H9 (cell line): ENCODE data around the gene DNAJC11. TPM values are rescaled to one million over a fixed set of nuclear protein-coding genes. Genes with fewer than 3 reads are reported as not detected.

Source experiments
- DNase-seq: peaks from one replicate; pipeline ENCODE4 v3.0.0-alpha.2; 2017
- H2AFZ ChIP-seq: one replicate; pipeline ENCODE4 v1.6.1; 2013; ENCODE audit warnings: mild to moderate bottlenecking, low read length, control low read depth, moderate library complexity
- H2AK5ac ChIP-seq: 2 replicates; pipeline ENCODE4 v1.6.1; 2013; ENCODE audit warnings: low read length, control low read depth, mixed read lengths; ENCODE audit not compliant: insufficient read length
- H2BK120ac ChIP-seq: one replicate; pipeline ENCODE4 v1.6.1; 2013; ENCODE audit warnings: low read depth, mild to moderate bottlenecking, low read length, control low read depth, inconsistent platforms; ENCODE audit not compliant: poor library complexity, severe bottlenecking
- H2BK12ac ChIP-seq: 2 replicates; pipeline ENCODE4 v1.6.1; 2013; ENCODE audit warnings: low read length, control low read depth, mixed read lengths, low read depth; ENCODE audit not compliant: insufficient read length
- H2BK15ac ChIP-seq: 2 replicates; pipeline ENCODE4 v1.6.1; 2013; ENCODE audit warnings: low read depth, low read length, control low read depth
- H2BK20ac ChIP-seq: one replicate; pipeline ENCODE4 v1.6.1; 2013; ENCODE audit warnings: low read depth, mild to moderate bottlenecking, low read length, control low read depth, inconsistent platforms; ENCODE audit not compliant: poor library complexity, severe bottlenecking
- H2BK5ac ChIP-seq: 2 replicates; pipeline ENCODE4 v1.6.1; 2013; ENCODE audit warnings: low read length, control low read depth, mixed read lengths; ENCODE audit not compliant: insufficient read length
- H3K14ac ChIP-seq: 2 replicates; pipeline ENCODE4 v1.6.1; 2013; ENCODE audit warnings: low read length, control low read depth; ENCODE audit not compliant: insufficient read depth
- H3K18ac ChIP-seq: 2 replicates; pipeline ENCODE4 v1.6.1; 2013; ENCODE audit warnings: low read depth, mild to moderate bottlenecking, mixed read lengths, low read length, control low read depth; ENCODE audit not compliant: insufficient read length
- H3K23ac ChIP-seq: 2 replicates; pipeline ENCODE4 v1.6.1; 2013; ENCODE audit warnings: low read length, control low read depth, mixed read lengths, low read depth; ENCODE audit not compliant: insufficient read length
- H3K23me2 ChIP-seq: 2 replicates; pipeline ENCODE4 v1.6.1; 2013; ENCODE audit warnings: low read depth, mild to moderate bottlenecking, mixed read lengths, low read length, control low read depth; ENCODE audit not compliant: insufficient read length, poor library complexity, severe bottlenecking
- H3K27ac ChIP-seq: 2 replicates; pipeline ENCODE4 v1.5.1; 2013; ENCODE audit warnings: low read length, control low read depth, mixed read lengths, low read depth; ENCODE audit not compliant: insufficient read length
- H3K27me3 ChIP-seq: 2 replicates; pipeline ENCODE4 v1.6.1; 2013; ENCODE audit warnings: low read length, control low read depth, inconsistent platforms; ENCODE audit not compliant: insufficient read depth
- H3K4ac ChIP-seq: 2 replicates; pipeline ENCODE4 v1.6.1; 2013; ENCODE audit warnings: low read depth, mild to moderate bottlenecking, control low read depth, inconsistent platforms, low read length, moderate library complexity
- H3K4me1 ChIP-seq: 2 replicates; pipeline ENCODE4 v1.6.1; 2013; ENCODE audit warnings: low read length, control low read depth, inconsistent platforms; ENCODE audit not compliant: insufficient read depth
- H3K4me2 ChIP-seq: 2 replicates; pipeline ENCODE4 v1.6.1; 2013; ENCODE audit warnings: low read length, control low read depth, mixed read lengths; ENCODE audit not compliant: insufficient read length, insufficient read depth
- H3K56ac ChIP-seq: 2 replicates; pipeline ENCODE4 v1.6.1; 2013; ENCODE audit warnings: low read depth, mild to moderate bottlenecking, mixed read lengths, low read length, control low read depth; ENCODE audit not compliant: insufficient read length
- H3K79me1 ChIP-seq: 2 replicates; pipeline ENCODE4 v1.6.1; 2013; ENCODE audit warnings: low read depth, mild to moderate bottlenecking, moderate library complexity, low read length, control low read depth, inconsistent platforms; ENCODE audit not compliant: insufficient read depth, poor library complexity, severe bottlenecking
- H3K79me2 ChIP-seq: 2 replicates; pipeline ENCODE4 v1.6.1; 2013; ENCODE audit warnings: low read length, control low read depth, inconsistent platforms; ENCODE audit not compliant: insufficient read depth
- H3K9ac ChIP-seq: 2 replicates; pipeline ENCODE4 v1.6.1; 2013; ENCODE audit warnings: low read length, control low read depth, mixed read lengths; ENCODE audit not compliant: insufficient read length; ENCODE audit errors: extremely low read depth
- H3K9me3 ChIP-seq: one replicate; pipeline ENCODE4 v1.6.1; 2013; ENCODE audit warnings: low read depth, low read length, inconsistent platforms; ENCODE audit not compliant: control insufficient read depth
- H3T11ph ChIP-seq: one replicate; pipeline ENCODE4 v1.6.1; 2013; ENCODE audit warnings: mild to moderate bottlenecking, low read length, control low read depth, inconsistent platforms
- H4K20me1 ChIP-seq: one replicate; pipeline ENCODE4 v1.6.1; 2013; ENCODE audit not compliant: control insufficient read depth, insufficient read length, insufficient read depth
- H4K5ac ChIP-seq: 2 replicates; pipeline ENCODE4 v1.6.1; 2013; ENCODE audit warnings: low read depth, mild to moderate bottlenecking, mixed read lengths, low read length, control low read depth; ENCODE audit not compliant: insufficient read length
- H4K8ac ChIP-seq: replicated peaks from 2 replicates; pipeline ENCODE4 v1.6.1; 2013; ENCODE audit warnings: low read length, control low read depth, mixed read lengths, low read depth; ENCODE audit not compliant: insufficient read length
- H4K91ac ChIP-seq: 2 replicates; pipeline ENCODE4 v1.6.1; 2013; ENCODE audit warnings: low read depth, mild to moderate bottlenecking, moderate library complexity, mixed read lengths, low read length, control low read depth; ENCODE audit not compliant: insufficient read length
- H3K27ac Mint-ChIP-seq, 3 experiments: 2 replicates in 2 of 3; 3 replicates in 1 of 3; pipeline ENCODE4 v1.8.0; 2020 to 2021; ENCODE audit warnings: mixed read lengths in 3 of 3, mild to moderate bottlenecking in 1 of 3, moderate library complexity in 1 of 3
- H3K27me3 Mint-ChIP-seq: 2 replicates; pipeline ENCODE4 v1.8.0; 2021; ENCODE audit warnings: low read depth, mild to moderate bottlenecking, moderate library complexity, mixed read lengths
- H3K36me3 Mint-ChIP-seq, 3 experiments: 2 replicates in 2 of 3; 3 replicates in 1 of 3; pipeline ENCODE4 v1.8.0; 2020 to 2021; ENCODE audit warnings: low read depth in 3 of 3, mixed read lengths in 3 of 3; ENCODE audit not compliant: insufficient read depth in 1 of 3
- H3K4me1 Mint-ChIP-seq, 2 experiments: 2 replicates each; pipeline ENCODE4 v1.8.0; 2020; ENCODE audit warnings: mixed read lengths in 2 of 2
- H3K4me3 Mint-ChIP-seq, 2 experiments: 2 replicates in 1 of 2; 3 replicates in 1 of 2; pipeline ENCODE4 v1.8.0; 2020 to 2021; ENCODE audit warnings: mild to moderate bottlenecking in 2 of 2, mixed read lengths in 2 of 2, moderate library complexity in 1 of 2
- H3K9me3 Mint-ChIP-seq, 2 experiments: 2 replicates in 1 of 2; 3 replicates in 1 of 2; pipeline ENCODE4 v1.8.0; 2020; ENCODE audit warnings: mild to moderate bottlenecking in 2 of 2, mixed read lengths in 2 of 2, moderate library complexity in 1 of 2
- WGBS: extraction: QIAGEN DNeasy Blood & Tissue Kit; methylation state at CpG from one replicate; pipeline ENCODE4 v1.1.7; 2013; ENCODE audit warnings: missing lambda C conversion rate, low lambda C conversion rate, mixed read lengths; ENCODE audit not compliant: insufficient read length; ENCODE audit errors: extremely low coverage; 5-methylcytosine and 5-hydroxymethylcytosine counted together
- total RNA-seq: library from RNA; stranded (reverse); gene quantifications from 2 replicates; pipeline ENCODE4 v1.2.1, GENCODE V29; 2021
- TF ChIP-seq, protein P1 (sequence below): fragments of 200-600 bp; sonication (generic); conservative IDR thresholded peaks from 3 replicates; pipeline ENCODE4 v1.8.0; 2021; ENCODE audit warnings: antibody characterized with exemption, mild to moderate bottlenecking

DNAJC11 gene
- total RNA-seq, 1 experiment from 2014 or later = 88.5 TPM

DNA sequence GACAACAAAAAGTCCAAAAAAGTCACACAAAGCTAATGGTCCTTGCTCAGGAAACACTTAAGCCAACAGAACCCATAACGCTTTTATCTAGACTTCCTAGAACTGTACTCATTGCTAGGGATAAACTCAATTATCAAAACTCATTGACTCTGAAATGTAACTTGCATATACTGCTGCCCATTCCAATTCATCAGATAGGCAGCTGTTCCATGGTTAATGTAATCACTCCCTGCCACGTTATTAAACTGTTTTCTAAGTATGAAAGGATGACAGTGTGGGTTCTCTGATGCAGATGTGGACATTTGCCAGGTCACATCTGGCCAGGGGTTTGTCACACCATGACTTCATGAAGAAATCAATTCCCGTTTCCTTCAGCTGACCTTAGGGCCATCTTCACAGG, 30.3 kb upstream of the DNAJC11 start:
- no peak overlapping the region for H2BK15ac ChIP-seq
- H3K56ac ChIP-seq = no peak overlapping the region
- Mint-ChIP-seq H3K4me3 (no peak overlapping the region), H3K4me1 (peaks cover 15 to 19% of the 10 kb centered on the region in 2 experiments), H3K36me3 (no peaks in the 10 kb centered on the region), H3K27me3 (peaks cover 15% of the 10 kb centered on the region), H3K9me3 (no peaks in the 10 kb centered on the region), H3K27ac (no peak overlapping the region)
- no peak overlapping the region for H3K18ac ChIP-seq
- H2AK5ac ChIP-seq = no peak overlapping the region
- no peak overlapping the region for H4K91ac ChIP-seq
- DNase-seq = no peak
- no peaks in the 10 kb centered on the region for H3K79me1 ChIP-seq
- H3K9ac ChIP-seq = no peak overlapping the region
- H4K20me1 ChIP-seq = no peaks in the 10 kb centered on the region
- H2BK20ac ChIP-seq = no peak overlapping the region
- H3K4me1 ChIP-seq = 0 out of 2 replicates have a peak, but pooled peaks cover 3% of the 10 kb centered on the region
- H3K79me2 ChIP-seq = no peaks in the 10 kb centered on the region
- no CpG with 5 or more reads among the region's 3 CpGs for WGBS
- H3K27me3 ChIP-seq = no peaks in the 10 kb centered on the region
- no peak overlapping the region for H3K4me2 ChIP-seq
- no peak overlapping the region for H3K4ac ChIP-seq
- no peak overlapping the region for H2BK12ac ChIP-seq
- H3K23ac ChIP-seq = no peak overlapping the region
- H3K9me3 ChIP-seq = no peaks in the 10 kb centered on the region
- no peaks in the 10 kb centered on the region for H3K23me2 ChIP-seq
- no peak overlapping the region for H3K14ac ChIP-seq
- no peak overlapping the region for H2AFZ ChIP-seq
- no peak overlapping the region for H4K8ac ChIP-seq
- no peak overlapping the region for H4K5ac ChIP-seq
- H2BK5ac ChIP-seq = no peak overlapping the region
- TF ChIP-seq, protein P1, sequence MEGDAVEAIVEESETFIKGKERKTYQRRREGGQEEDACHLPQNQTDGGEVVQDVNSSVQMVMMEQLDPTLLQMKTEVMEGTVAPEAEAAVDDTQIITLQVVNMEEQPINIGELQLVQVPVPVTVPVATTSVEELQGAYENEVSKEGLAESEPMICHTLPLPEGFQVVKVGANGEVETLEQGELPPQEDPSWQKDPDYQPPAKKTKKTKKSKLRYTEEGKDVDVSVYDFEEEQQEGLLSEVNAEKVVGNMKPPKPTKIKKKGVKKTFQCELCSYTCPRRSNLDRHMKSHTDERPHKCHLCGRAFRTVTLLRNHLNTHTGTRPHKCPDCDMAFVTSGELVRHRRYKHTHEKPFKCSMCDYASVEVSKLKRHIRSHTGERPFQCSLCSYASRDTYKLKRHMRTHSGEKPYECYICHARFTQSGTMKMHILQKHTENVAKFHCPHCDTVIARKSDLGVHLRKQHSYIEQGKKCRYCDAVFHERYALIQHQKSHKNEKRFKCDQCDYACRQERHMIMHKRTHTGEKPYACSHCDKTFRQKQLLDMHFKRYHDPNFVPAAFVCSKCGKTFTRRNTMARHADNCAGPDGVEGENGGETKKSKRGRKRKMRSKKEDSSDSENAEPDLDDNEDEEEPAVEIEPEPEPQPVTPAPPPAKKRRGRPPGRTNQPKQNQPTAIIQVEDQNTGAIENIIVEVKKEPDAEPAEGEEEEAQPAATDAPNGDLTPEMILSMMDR = no peak
- H3T11ph ChIP-seq = no peak overlapping the region
- H2BK120ac ChIP-seq = no peak overlapping the region
- no peak overlapping the region for H3K27ac ChIP-seq
